ENCODE data around the gene SGMS2. TPM values are rescaled to one million over a fixed set of nuclear protein-coding genes. Genes with fewer than 3 reads are reported as not detected.

SGMS2 gene
- total RNA-seq, 1 donor: 5.4 TPM

- no peak for DNase-seq (ENCODE audit: low read depth in 2 of 3, low spot score in 2 of 3)
These were observed 3.8 kb downstream of the SGMS2 start for GRCh38 chr4:107828315-107829090.

DNA sequence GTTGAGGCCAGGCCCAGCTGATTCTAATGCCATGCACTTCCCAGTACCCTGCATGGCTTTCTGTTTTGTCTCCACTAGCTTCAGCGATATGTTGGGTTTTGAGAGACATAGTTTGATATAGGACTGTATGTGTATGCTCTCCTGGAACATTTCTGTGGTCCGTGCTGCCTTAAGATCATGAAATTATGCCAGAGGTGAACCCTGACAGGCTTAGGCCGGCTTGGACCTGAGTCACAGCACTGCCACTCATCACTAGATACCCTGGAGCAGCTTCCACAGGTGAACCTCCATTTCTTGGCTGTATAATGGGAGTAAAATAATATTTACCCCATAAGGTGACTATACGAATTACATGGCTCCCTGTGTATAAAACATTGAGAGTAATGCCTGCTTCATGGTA is 6.4 kb downstream of the SGMS2 start:
- no peak for DNase-seq (ENCODE audit: low read depth in 2 of 3, low spot score in 2 of 3)

DNA sequence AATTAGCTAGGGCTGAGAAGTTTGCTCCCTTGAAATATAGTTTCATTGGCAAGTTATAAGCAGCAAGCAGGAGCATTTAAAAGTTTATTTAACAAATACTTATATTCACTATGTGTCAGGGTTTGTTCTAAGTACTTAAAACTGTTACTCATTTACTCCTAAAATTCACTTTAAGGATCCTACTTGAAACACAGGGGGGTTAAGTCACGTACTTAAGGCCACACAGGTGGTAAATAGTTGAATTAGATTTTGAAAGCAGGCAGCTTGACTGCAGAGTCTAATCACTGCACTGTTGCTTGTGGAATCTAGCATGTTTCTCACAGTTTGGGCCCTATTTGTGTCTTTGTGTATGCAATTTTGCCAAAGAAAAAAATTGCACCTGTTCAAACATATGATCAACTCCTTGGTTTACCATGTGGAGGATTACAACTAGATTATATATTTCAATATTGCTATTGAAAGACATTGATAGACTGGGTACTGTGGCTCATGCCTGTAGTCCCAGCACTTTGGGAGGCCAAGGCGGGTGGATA is 7.6 kb downstream of the SGMS2 start:
- DNase-seq (ENCODE audit: low read depth in 2 of 3, low spot score in 2 of 3): no peak

GRCh38 chr4:107834241-107834794 is 9.6 kb downstream of the SGMS2 start:
- no peak for DNase-seq (ENCODE audit: low read depth in 2 of 3, low spot score in 2 of 3)

GRCh38 chr4:107835406-107835805 is 10.7 kb downstream of the SGMS2 start:
- DNase-seq (ENCODE audit: low read depth in 2 of 3, low spot score in 2 of 3): no peak

DNA sequence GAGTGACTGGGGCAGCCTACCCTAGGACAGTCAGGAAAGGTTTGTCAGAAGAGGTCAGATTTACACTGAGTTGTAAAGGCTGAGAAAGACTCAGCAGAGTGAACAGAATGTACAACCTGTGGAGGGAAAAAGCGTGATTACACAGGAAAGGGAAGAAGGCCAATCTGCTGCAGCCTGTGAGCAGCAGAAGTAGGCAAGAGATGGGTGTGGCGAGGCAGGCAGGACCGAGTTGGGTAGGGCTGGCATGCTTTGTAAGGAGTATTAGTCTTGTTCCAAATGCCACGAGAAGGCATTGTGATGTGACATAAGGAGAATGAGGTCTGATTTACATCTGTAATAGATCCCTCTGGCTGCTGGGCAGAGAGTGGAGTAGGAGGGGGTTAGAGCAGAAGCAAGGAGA is 12.6 kb downstream of the SGMS2 start:
- DNase-seq (ENCODE audit: low read depth in 2 of 3, low spot score in 2 of 3): no peak

- peak in 2 of 3 donors; percentile 8 to 34 for DNase-seq (ENCODE audit: low read depth in 2 of 3, low spot score in 2 of 3)
These were observed 13.3 kb downstream of the SGMS2 start for GRCh38 chr4:107837776-107838618.

GRCh38 chr4:107838861-107839565 is 14.3 kb downstream of the SGMS2 start:
- DNase-seq (ENCODE audit: low read depth in 2 of 3, low spot score in 2 of 3): peak in 1 of 3 donors; percentile 19

- DNase-seq (ENCODE audit: low read depth in 2 of 3, low spot score in 2 of 3): no peak
These were observed 18.7 kb downstream of the SGMS2 start for GRCh38 chr4:107843391-107843790.

DNA sequence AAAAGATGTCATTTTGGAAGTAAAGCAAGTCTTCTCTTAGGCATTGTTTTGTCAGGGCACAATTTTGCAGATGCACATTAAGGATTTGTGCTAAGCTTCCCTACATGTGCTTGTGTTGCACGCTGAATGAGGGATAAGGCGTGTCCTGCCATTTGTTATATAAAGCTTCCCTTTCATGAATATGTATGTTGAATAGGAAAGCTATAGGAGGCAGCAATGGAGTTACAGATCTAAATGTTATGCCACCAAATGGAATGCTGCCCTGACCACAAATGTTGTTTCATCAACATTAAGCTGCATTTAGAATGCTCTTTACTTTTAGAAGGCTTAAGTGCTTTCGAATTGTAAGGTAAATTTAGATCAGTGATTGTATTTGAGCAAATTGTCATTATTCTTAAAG is 20.9 kb downstream of the SGMS2 start:
- no peak for DNase-seq (ENCODE audit: low read depth in 2 of 3, low spot score in 2 of 3)

DNA sequence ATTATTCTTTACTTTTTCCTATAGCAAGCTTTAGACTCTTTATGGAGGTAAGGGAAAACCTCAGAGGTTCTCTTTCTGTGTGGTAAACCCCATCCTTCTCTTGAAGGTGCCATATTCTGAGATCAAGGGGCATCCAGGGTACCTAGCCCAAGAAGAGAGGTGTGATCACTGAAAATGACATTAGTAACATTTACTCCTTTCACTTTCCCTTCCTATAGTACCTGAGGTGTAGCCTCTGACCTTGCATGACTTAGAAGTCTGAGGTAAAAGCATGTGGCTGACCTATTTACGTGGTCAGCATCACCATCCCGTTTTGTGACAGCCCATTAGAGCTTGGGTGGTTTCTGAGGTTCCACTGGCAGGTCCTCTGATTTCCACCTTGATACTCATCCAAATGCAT is 25.7 kb downstream of the SGMS2 start:
- DNase-seq (ENCODE audit: low read depth in 2 of 3, low spot score in 2 of 3): no peak

DNA sequence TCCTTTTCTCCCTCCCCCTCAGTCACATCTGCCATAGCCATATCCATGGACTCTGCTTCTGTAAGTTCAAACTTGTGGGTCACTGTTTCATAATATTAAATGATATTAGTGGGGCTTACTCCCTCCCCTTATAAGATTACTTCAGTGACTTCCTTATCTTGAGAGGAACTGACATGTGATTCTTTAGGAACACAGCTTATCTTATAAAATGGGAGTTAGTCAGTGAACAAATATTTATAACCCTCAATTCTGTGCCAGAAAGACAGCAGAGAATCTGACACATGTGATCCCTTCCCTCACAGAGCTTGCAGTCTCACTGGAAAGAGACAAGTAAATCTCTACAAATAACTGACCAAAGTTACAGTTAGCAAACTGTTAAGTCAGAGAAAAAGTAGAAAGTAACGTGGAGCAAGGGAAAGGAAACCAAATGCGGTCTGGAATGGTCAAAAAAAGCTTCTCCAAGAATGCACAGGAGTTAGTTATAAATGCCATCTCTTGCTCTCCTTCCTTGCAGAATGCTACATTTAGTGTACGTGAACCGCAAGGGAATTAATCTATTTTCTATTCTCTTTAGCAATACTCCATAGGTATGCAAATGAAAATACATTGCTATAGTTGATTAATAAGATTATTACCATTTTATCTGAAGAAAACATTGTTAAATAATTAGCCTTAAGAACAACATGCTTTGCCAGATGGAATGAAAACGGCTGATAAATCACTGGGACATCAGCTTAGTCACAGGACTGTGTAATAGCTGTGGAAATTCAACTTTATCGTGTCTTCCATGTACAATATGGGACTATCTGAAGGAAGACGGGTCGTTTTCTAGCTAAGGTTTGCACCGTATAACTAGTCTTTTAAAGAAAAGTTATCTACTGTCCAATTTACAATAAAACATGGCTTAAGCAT is 29.0 kb downstream of the SGMS2 start:
- no peak for DNase-seq (ENCODE audit: low read depth in 2 of 3, low spot score in 2 of 3)

DNA sequence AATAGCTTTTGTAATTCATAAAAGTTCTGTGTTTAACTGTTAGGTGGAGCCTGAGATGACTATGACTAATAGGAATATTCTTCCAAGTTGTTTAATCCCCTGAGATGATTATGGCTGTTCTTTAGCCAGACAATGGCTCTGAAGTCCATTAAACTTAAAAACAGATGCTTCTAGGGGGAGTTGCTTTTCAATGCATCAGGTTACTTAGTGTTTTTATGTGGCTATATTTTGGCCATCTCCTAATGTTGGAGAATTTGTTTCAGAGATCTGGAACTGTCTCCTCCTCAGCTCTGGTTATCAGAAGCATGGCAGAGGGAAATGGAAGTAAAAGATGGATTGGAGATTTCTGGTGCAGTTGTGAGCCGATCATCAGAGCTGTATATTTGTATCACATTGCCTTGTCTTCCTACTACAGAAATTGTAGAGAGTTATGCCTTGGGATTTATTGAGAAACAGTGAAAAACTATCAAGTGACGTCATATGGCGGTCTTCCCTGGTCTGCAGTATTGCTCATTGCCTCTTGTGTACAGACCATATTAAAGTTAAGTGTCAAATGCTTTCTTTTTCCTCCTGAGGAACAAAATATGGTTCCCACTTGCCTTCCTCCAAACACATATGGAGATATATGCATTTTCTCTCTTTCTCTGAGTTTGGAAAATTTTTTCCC is 29.8 kb downstream of the SGMS2 start:
- no peak for DNase-seq (ENCODE audit: low read depth in 2 of 3, low spot score in 2 of 3)

DNA sequence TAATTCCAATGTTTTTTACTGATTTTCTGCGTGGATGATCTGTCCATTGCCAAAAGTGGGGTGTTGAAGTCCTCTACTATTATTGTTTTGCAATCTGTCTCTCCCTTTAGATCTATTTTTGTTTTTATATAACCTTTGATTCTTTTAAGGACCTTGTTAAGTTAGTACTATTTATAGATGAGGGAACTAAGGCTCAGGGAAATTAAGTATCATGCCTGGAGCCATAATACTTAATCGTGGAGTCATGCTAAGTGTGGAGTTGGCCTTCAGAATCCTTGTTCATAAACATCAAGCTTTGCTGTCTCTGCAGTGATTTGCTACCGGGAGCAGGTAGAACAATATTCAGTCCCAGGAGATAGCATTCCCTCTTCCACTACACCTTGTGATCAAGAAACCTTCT is 31.0 kb downstream of the SGMS2 start:
- DNase-seq (ENCODE audit: low read depth in 2 of 3, low spot score in 2 of 3): no peak

DNA sequence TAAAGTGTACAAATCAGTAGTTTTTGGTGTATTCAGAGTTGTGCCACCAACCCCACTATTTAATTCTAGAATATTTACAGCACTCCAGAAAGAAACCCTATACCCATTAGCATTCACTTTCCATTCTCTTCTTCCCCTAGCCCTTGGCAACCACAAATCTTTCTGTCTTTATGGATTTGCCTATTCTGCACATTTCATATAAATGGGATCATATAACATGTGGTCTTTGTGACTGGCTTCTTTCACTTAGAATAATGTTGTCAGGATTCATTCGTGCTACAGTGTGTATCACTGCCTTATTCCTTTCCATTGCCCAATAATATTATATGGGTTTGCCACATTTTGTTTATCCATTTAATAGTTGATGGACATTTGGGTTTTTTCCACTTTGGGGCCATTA is 32.2 kb downstream of the SGMS2 start:
- no peak for DNase-seq (ENCODE audit: low read depth in 2 of 3, low spot score in 2 of 3)

DNA sequence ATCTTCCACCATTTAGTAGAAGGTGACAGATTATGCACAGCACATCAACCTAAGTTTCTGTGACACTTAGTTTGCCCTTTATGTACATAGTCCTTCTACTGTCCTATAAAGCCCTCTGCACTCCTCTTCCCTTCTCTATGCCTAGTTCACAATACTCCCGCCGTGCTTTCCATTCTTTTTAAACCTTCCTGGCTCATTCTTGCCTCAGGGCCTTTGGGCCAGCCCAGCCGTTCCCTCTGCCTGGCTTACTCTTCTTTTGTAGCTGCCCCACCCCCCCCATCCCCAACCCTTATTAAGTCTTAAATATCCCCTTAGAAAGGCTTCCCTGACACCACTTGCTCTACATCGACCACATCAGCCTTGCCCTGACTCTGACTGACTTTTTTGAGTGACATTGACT is 33.0 kb downstream of the SGMS2 start:
- DNase-seq (ENCODE audit: low read depth in 2 of 3, low spot score in 2 of 3): no peak

- no peak for DNase-seq (ENCODE audit: low read depth in 2 of 3, low spot score in 2 of 3)
These were observed 33.5 kb downstream of the SGMS2 start for GRCh38 chr4:107858158-107858742.

GRCh38 chr4:107862658-107863057 is 37.9 kb downstream of the SGMS2 start:
- DNase-seq (ENCODE audit: low read depth in 2 of 3, low spot score in 2 of 3): no peak

DNA sequence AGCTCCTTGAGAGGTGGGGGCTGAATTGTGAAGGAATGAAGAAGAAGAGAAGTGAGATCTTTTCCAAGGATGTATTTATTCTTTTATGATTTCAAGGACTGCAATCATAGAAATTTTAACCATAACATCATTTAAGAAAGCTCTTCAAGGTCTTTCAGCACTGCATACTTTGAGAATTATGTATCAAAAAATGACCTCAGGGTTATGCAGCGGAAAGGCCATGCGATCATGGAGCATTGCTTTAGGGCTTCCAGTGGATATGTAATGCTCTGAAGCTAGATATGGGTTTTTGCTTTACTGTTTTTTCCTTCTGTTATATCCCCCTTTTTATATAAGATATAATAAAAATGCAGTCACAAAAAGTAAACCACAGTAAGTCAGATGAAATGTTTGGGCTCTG is 38.7 kb downstream of the SGMS2 start:
- no peak for DNase-seq (ENCODE audit: low read depth in 2 of 3, low spot score in 2 of 3)

Data from hematopoietic multipotent progenitor cell (in vitro differentiated cells).